Stimulated activated memory B cell treated with anti-CD40 and anti-IgM and Interleukin-4, amounts not matched to agents 10 μg/mL and 1 μg/mL and 100 μg/mL, for 72 hours (primary cell): Measurements from ENCODE around the gene ERBB2.
A peak's percentile ranks its signal among the peaks of the same experiment; 100 is the strongest.

Source experiments
- ATAC-seq: fragments of 150-1000 bp; cut with Tn5 transposase; 2 replicates; pipeline ENCODE4 v1.10.0; 2021
- H3K27ac Mint-ChIP-seq: one replicate; pipeline ENCODE4 v1.8.0; 2022; ENCODE audit warnings: mild to moderate bottlenecking, mixed read lengths
- H3K27me3 Mint-ChIP-seq: one replicate; pipeline ENCODE4 v1.8.0; 2022; ENCODE audit warnings: mixed read lengths
- H3K36me3 Mint-ChIP-seq: one replicate; pipeline ENCODE4 v1.8.0; 2022; ENCODE audit warnings: mixed read lengths
- H3K4me1 Mint-ChIP-seq: one replicate; pipeline ENCODE4 v1.8.0; 2022; ENCODE audit warnings: mixed read lengths
- H3K4me3 Mint-ChIP-seq: one replicate; pipeline ENCODE4 v1.8.0; 2022; ENCODE audit warnings: mild to moderate bottlenecking, moderate library complexity, mixed read lengths
- H3K9me3 Mint-ChIP-seq: one replicate; pipeline ENCODE4 v1.8.0; 2022; ENCODE audit warnings: mixed read lengths

The ERBB2 gene

DNA sequence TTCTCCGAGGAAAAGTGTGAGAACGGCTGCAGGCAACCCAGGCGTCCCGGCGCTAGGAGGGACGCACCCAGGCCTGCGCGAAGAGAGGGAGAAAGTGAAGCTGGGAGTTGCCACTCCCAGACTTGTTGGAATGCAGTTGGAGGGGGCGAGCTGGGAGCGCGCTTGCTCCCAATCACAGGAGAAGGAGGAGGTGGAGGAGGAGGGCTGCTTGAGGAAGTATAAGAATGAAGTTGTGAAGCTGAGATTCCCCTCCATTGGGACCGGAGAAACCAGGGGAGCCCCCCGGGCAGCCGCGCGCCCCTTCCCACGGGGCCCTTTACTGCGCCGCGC is at the start of gene ERBB2:
Gene ERBB2, plus strand, starts transcription at position 247 of the 330 bp plus-strand sequence. CDS start 175 bp downstream, outside the sequence.
- H3K4me3 Mint-ChIP-seq, result peak within 1 kb of the TSS; percentile 47
- H3K4me1 Mint-ChIP-seq, result peaks cover 36% of the 10 kb centered on the region
- peaks cover 17% of the 10 kb centered on the region for H3K36me3 Mint-ChIP-seq
- H3K27ac Mint-ChIP-seq, result peak within 1 kb of the TSS; percentile 58
- H3K9me3 Mint-ChIP-seq, result no peaks in the 10 kb centered on the region
- no peak for ATAC-seq
- H3K27me3 Mint-ChIP-seq, result peaks cover 43% of the 10 kb centered on the region

DNA sequence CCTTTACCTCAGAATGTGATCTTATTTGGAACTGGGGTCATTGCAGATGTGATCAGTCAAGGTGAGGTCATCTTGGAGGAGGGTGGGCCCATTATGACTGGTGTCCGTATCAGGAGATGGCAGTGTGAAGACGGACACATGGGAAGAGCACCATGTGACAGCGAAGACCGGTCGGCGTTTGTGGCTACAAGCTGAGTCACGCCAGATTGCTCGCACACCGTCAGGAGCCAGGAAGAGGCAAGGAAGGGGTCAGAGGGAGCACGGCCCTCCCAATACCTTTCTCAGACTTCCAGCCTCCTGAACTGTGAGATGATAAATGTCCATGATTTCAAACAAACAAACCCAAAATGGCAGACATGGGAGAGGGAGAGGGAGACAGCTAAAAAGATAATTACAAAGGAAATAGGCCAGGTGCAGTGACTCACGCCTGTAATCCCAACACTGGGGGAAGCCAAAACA is 49.7 kb upstream of the ERBB2 start:
- no peak for ATAC-seq
- Mint-ChIP-seq H3K4me3 (no peak overlapping the region), H3K27ac (no peak overlapping the region), H3K36me3 (peaks cover 7% of the 10 kb centered on the region), H3K27me3 (no peaks in the 10 kb centered on the region), H3K9me3 (no peaks in the 10 kb centered on the region), H3K4me1 (peaks cover 17% of the 10 kb centered on the region)

DNA sequence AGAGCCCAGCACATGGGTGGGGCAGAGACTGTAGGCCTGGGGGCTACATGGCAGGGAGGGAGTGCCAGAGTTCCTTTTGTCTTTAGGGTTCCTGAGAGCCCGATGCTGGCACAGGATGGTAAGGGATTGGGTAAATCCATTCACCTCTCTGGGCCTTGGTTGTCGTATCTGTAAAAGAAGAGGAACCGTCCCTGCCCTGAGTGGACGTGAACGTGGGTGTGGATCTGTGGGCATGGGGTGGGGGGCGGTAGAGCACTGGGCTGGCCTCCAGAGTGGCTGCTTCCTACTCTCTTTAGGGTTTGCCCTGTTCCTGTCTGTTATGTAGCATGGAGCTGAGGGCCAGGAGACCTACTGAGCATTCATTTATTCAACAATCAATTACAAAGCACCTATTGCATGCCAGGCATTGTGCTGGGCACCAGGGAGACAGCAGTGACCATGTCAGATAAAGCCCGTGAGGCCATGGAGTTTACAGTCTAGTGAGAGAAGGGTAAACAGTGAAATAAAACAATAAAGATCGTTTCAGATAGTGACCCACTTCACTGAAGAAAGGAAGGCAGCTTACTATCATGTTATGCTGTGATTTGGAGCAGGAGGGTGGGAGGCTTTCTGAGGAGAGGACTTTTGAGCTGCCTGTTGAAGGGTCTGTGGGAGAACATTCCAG is 47.8 kb upstream of the ERBB2 start:
- H3K27me3 Mint-ChIP-seq, result no peaks in the 10 kb centered on the region
- no peaks in the 10 kb centered on the region for H3K9me3 Mint-ChIP-seq
- no peak for ATAC-seq
- H3K4me3 Mint-ChIP-seq, result no peak overlapping the region
- H3K4me1 Mint-ChIP-seq, result peaks cover 23% of the 10 kb centered on the region
- H3K27ac Mint-ChIP-seq, result peak overlapping the region; percentile 1
- H3K36me3 Mint-ChIP-seq, result peaks cover 19% of the 10 kb centered on the region

- Mint-ChIP-seq H3K4me3 (no peak overlapping the region), H3K4me1 (peaks cover 23% of the 10 kb centered on the region), H3K36me3 (peaks cover 20% of the 10 kb centered on the region), H3K27ac (peak overlapping the region; percentile 1), H3K9me3 (no peaks in the 10 kb centered on the region), H3K27me3 (no peaks in the 10 kb centered on the region)
- no peak for ATAC-seq
Measured at GRCh38 chr17:39652587-39653315, 47.1 kb upstream of the ERBB2 start.

DNA sequence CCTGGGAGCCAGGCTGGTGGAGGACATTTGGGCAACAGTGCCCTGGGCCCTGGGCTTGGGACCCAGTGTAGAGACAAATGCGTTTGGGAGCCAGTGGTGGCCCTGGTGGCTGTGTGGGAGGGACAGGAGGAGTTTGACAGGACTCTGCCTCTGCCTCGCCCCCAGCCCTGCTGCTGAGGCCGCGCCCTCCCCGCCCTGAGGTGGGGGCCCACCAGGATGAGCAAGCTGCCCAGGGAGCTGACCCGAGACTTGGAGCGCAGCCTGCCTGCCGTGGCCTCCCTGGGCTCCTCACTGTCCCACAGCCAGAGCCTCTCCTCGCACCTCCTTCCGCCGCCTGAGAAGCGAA is 46.6 kb upstream of the ERBB2 start:
- Mint-ChIP-seq H3K27me3 (no peaks in the 10 kb centered on the region), H3K4me1 (peaks cover 26% of the 10 kb centered on the region), H3K4me3 (no peak overlapping the region), H3K36me3 (peaks cover 25% of the 10 kb centered on the region), H3K27ac (no peak overlapping the region), H3K9me3 (no peaks in the 10 kb centered on the region)
- no peak for ATAC-seq

DNA sequence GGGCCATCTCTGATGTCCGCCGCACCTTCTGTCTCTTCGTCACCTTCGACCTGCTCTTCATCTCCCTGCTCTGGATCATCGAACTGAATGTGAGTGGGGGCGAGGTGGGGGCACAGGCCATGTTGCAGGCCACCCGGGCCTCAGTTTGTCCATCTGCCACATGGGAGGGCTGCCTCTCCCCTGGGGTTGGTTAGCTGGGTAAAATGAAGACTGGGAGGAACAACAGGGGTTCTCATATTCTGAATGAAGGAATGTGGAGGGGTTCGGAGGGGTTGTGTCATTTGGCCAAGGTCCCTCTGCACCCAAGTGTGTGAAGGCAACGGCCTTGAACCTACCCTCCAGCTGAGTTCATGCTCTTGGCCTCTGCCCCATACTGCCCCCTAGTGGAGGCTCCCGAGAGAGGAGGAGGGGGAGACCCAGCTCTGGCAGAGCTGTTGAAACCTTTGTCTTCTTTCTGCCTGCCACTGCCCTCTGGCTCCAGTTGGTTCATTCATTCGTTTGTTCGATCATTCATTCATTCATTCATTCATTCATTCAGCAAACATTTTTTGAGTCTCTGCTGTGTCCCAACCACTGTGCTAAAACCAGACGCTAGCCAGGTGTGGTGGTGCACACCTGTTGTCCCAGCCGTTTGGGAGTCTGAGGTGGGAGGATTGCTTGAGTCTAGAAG is 46.1 kb upstream of the ERBB2 start:
- H3K4me3 Mint-ChIP-seq, result no peak overlapping the region
- H3K36me3 Mint-ChIP-seq, result peaks cover 31% of the 10 kb centered on the region
- no peaks in the 10 kb centered on the region for H3K9me3 Mint-ChIP-seq
- peaks cover 31% of the 10 kb centered on the region for H3K4me1 Mint-ChIP-seq
- ATAC-seq, result peak; percentile 54
- no peaks in the 10 kb centered on the region for H3K27me3 Mint-ChIP-seq
- no peak overlapping the region for H3K27ac Mint-ChIP-seq

GRCh38 chr17:39655105-39655504 is 44.8 kb upstream of the ERBB2 start:
- H3K27me3 Mint-ChIP-seq, result no peaks in the 10 kb centered on the region
- H3K4me1 Mint-ChIP-seq, result peaks cover 44% of the 10 kb centered on the region
- H3K4me3 Mint-ChIP-seq, result no peak overlapping the region
- H3K9me3 Mint-ChIP-seq, result no peaks in the 10 kb centered on the region
- peaks cover 34% of the 10 kb centered on the region for H3K36me3 Mint-ChIP-seq
- no peak overlapping the region for H3K27ac Mint-ChIP-seq
- ATAC-seq, result no peak

GRCh38 chr17:39658346-39658745 is 41.5 kb upstream of the ERBB2 start:
- Mint-ChIP-seq H3K27me3 (no peaks in the 10 kb centered on the region), H3K9me3 (no peaks in the 10 kb centered on the region), H3K4me1 (peaks cover 34% of the 10 kb centered on the region), H3K36me3 (peaks cover 51% of the 10 kb centered on the region), H3K27ac (peak overlapping the region; percentile 70), H3K4me3 (no peak overlapping the region)
- no peak for ATAC-seq

DNA sequence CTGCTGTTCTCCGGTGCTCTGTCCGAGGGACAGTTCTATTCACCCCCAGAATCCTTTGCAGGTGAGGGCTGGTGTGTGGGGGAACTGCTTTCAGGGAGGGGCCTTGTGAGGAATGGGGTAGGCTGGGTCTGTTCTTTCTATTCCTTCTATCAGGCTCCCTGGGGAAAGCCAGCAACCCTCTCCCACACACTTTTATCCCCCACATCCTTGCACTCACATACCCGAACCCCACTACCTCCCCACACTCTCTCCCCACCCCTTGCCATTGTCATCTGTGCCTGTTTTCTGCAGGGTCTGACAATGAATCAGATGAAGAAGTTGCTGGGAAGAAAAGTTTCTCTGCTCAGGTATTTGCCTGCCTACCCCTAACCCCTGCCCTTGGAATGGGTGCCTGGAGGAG is 41.1 kb upstream of the ERBB2 start:
- Mint-ChIP-seq H3K9me3 (no peaks in the 10 kb centered on the region), H3K4me1 (peaks cover 31% of the 10 kb centered on the region), H3K4me3 (no peak overlapping the region), H3K27ac (peak overlapping the region; percentile 70), H3K27me3 (no peaks in the 10 kb centered on the region), H3K36me3 (peaks cover 51% of the 10 kb centered on the region)
- no peak for ATAC-seq

DNA sequence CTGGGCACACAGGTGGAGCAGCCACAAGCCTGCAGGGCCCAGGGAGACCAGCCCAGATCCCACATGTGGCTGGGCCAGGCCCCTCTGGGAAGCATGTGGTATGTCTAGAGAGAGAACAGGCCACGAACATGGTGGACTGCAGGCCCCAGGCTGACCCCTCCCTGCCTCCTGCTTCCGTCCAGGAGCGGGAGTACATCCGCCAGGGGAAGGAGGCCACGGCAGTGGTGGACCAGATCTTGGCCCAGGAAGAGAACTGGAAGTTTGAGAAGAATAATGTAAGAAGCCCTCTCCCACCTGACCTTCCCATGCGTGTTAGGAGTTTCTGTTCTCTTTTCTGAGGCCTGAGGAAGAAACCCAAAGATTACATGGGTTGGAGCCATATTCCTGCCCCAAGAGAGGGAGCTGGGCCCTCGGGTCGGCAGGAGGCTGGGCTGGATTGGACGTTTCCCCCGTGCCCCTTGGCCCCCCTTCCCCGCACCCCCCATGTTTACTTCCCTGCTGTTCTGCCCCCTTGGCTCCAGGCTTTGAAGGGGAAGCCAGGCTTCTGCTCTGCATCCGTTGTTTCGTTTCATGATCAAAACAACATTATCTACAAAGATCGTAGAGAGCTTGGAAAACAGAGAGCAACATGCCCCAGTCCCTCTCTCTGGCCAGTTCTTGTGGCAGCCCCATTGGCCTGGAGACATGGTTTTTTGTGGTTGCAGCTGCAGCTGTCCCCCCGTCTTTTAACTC is 40.4 kb upstream of the ERBB2 start:
- H3K9me3 Mint-ChIP-seq, result no peaks in the 10 kb centered on the region
- no peaks in the 10 kb centered on the region for H3K27me3 Mint-ChIP-seq
- H3K4me3 Mint-ChIP-seq, result no peak overlapping the region
- peaks cover 28% of the 10 kb centered on the region for H3K4me1 Mint-ChIP-seq
- H3K36me3 Mint-ChIP-seq, result peaks cover 51% of the 10 kb centered on the region
- peak overlapping the region; percentile 70 for H3K27ac Mint-ChIP-seq
- ATAC-seq, result peak; percentile 47

- peaks cover 51% of the 10 kb centered on the region for H3K36me3 Mint-ChIP-seq
- peak overlapping the region; percentile 70 for H3K27ac Mint-ChIP-seq
- H3K9me3 Mint-ChIP-seq, result no peaks in the 10 kb centered on the region
- ATAC-seq, result no peak
- H3K4me3 Mint-ChIP-seq, result no peak overlapping the region
- peaks cover 33% of the 10 kb centered on the region for H3K4me1 Mint-ChIP-seq
- H3K27me3 Mint-ChIP-seq, result no peaks in the 10 kb centered on the region
Measured at GRCh38 chr17:39660011-39660360, 39.9 kb upstream of the ERBB2 start.

DNA sequence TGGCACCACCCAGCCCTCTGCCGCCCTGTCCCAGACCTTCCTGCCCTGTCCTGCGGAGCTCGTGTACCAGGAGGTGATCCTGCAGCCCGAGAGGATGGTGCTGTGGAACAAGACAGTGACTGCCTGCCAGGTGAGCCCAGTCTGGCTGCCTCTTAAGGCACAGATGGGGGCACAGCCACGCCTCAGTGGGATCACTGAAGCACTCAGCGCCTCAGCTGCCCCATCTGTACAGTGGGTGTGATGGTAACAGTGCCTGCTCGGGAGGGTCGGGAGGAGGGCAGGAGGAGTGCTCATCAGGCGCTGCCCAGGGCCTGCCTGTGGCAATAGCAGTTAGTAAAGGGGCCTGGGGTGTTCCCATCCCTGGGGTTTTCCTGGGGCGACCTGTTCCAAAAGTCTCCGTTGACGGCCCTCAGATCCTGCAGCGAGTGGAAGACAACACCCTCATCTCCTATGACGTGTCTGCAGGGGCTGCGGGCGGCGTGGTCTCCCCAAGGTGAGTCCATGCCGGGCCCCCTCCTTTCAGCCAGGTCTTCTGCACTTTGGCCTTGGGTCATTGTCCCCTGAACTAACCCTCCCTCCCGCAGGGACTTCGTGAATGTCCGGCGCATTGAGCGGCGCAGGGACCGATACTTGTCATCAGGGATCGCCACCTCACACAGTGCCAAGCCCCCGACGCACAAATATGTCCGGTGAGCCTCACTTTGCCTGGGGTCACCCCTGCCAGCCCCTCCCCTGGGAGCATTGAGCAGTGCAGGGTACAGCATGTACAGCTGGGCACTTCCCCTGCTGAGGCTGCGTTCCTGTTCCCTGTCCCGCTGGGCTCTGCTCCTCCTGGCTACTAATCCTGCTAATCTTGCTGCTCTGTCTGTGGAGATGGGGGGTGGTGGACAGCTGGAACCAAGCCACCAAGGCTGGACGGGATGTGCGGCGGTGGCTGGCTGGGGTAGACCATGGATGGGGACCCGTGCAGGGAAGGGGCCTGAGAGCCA is 39.2 kb upstream of the ERBB2 start:
- Mint-ChIP-seq H3K4me1 (peaks cover 36% of the 10 kb centered on the region), H3K27ac (no peak overlapping the region), H3K9me3 (no peaks in the 10 kb centered on the region), H3K27me3 (peaks cover under 1% of the 10 kb centered on the region), H3K4me3 (no peak overlapping the region), H3K36me3 (peaks cover 45% of the 10 kb centered on the region)
- ATAC-seq, result no peak

- H3K4me1 Mint-ChIP-seq, result peaks cover 42% of the 10 kb centered on the region
- H3K36me3 Mint-ChIP-seq, result peaks cover 39% of the 10 kb centered on the region
- peaks cover 13% of the 10 kb centered on the region for H3K27me3 Mint-ChIP-seq
- H3K4me3 Mint-ChIP-seq, result no peak overlapping the region
- H3K27ac Mint-ChIP-seq, result no peak overlapping the region
- ATAC-seq, result no peak
- no peaks in the 10 kb centered on the region for H3K9me3 Mint-ChIP-seq
Measured at GRCh38 chr17:39661744-39662541, 37.9 kb upstream of the ERBB2 start.
